H9 (cell line): ENCODE measurements around the gene TIGD3. TPM values are rescaled to one million over a fixed set of nuclear protein-coding genes. Genes with fewer than 3 reads are reported as not detected.

Experiments used
- DNase-seq: peaks from one replicate; pipeline ENCODE4 v3.0.0-alpha.2; 2017
- H2AFZ ChIP-seq: one replicate; pipeline ENCODE4 v1.6.1; 2013; ENCODE audit warnings: mild to moderate bottlenecking, low read length, control low read depth, moderate library complexity
- H2AK5ac ChIP-seq: 2 replicates; pipeline ENCODE4 v1.6.1; 2013; ENCODE audit warnings: low read length, control low read depth, mixed read lengths; ENCODE audit not compliant: insufficient read length
- H2BK120ac ChIP-seq: one replicate; pipeline ENCODE4 v1.6.1; 2013; ENCODE audit warnings: low read depth, mild to moderate bottlenecking, low read length, control low read depth, inconsistent platforms; ENCODE audit not compliant: poor library complexity, severe bottlenecking
- H2BK12ac ChIP-seq: 2 replicates; pipeline ENCODE4 v1.6.1; 2013; ENCODE audit warnings: low read length, control low read depth, mixed read lengths, low read depth; ENCODE audit not compliant: insufficient read length
- H2BK15ac ChIP-seq: 2 replicates; pipeline ENCODE4 v1.6.1; 2013; ENCODE audit warnings: low read depth, low read length, control low read depth
- H2BK20ac ChIP-seq: one replicate; pipeline ENCODE4 v1.6.1; 2013; ENCODE audit warnings: low read depth, mild to moderate bottlenecking, low read length, control low read depth, inconsistent platforms; ENCODE audit not compliant: poor library complexity, severe bottlenecking
- H2BK5ac ChIP-seq: 2 replicates; pipeline ENCODE4 v1.6.1; 2013; ENCODE audit warnings: low read length, control low read depth, mixed read lengths; ENCODE audit not compliant: insufficient read length
- H3K14ac ChIP-seq: 2 replicates; pipeline ENCODE4 v1.6.1; 2013; ENCODE audit warnings: low read length, control low read depth; ENCODE audit not compliant: insufficient read depth
- H3K18ac ChIP-seq: 2 replicates; pipeline ENCODE4 v1.6.1; 2013; ENCODE audit warnings: low read depth, mild to moderate bottlenecking, mixed read lengths, low read length, control low read depth; ENCODE audit not compliant: insufficient read length
- H3K23ac ChIP-seq: 2 replicates; pipeline ENCODE4 v1.6.1; 2013; ENCODE audit warnings: low read length, control low read depth, mixed read lengths, low read depth; ENCODE audit not compliant: insufficient read length
- H3K23me2 ChIP-seq: 2 replicates; pipeline ENCODE4 v1.6.1; 2013; ENCODE audit warnings: low read depth, mild to moderate bottlenecking, mixed read lengths, low read length, control low read depth; ENCODE audit not compliant: insufficient read length, poor library complexity, severe bottlenecking
- H3K27ac ChIP-seq: 2 replicates; pipeline ENCODE4 v1.5.1; 2013; ENCODE audit warnings: low read length, control low read depth, mixed read lengths, low read depth; ENCODE audit not compliant: insufficient read length
- H3K27me3 ChIP-seq: 2 replicates; pipeline ENCODE4 v1.6.1; 2013; ENCODE audit warnings: low read length, control low read depth, inconsistent platforms; ENCODE audit not compliant: insufficient read depth
- H3K4ac ChIP-seq: 2 replicates; pipeline ENCODE4 v1.6.1; 2013; ENCODE audit warnings: low read depth, mild to moderate bottlenecking, control low read depth, inconsistent platforms, low read length, moderate library complexity
- H3K4me1 ChIP-seq: 2 replicates; pipeline ENCODE4 v1.6.1; 2013; ENCODE audit warnings: low read length, control low read depth, inconsistent platforms; ENCODE audit not compliant: insufficient read depth
- H3K4me2 ChIP-seq: 2 replicates; pipeline ENCODE4 v1.6.1; 2013; ENCODE audit warnings: low read length, control low read depth, mixed read lengths; ENCODE audit not compliant: insufficient read length, insufficient read depth
- H3K56ac ChIP-seq: 2 replicates; pipeline ENCODE4 v1.6.1; 2013; ENCODE audit warnings: low read depth, mild to moderate bottlenecking, mixed read lengths, low read length, control low read depth; ENCODE audit not compliant: insufficient read length
- H3K79me1 ChIP-seq: 2 replicates; pipeline ENCODE4 v1.6.1; 2013; ENCODE audit warnings: low read depth, mild to moderate bottlenecking, moderate library complexity, low read length, control low read depth, inconsistent platforms; ENCODE audit not compliant: insufficient read depth, poor library complexity, severe bottlenecking
- H3K79me2 ChIP-seq: 2 replicates; pipeline ENCODE4 v1.6.1; 2013; ENCODE audit warnings: low read length, control low read depth, inconsistent platforms; ENCODE audit not compliant: insufficient read depth
- H3K9ac ChIP-seq: 2 replicates; pipeline ENCODE4 v1.6.1; 2013; ENCODE audit warnings: low read length, control low read depth, mixed read lengths; ENCODE audit not compliant: insufficient read length; ENCODE audit errors: extremely low read depth
- H3K9me3 ChIP-seq: one replicate; pipeline ENCODE4 v1.6.1; 2013; ENCODE audit warnings: low read depth, low read length, inconsistent platforms; ENCODE audit not compliant: control insufficient read depth
- H3T11ph ChIP-seq: one replicate; pipeline ENCODE4 v1.6.1; 2013; ENCODE audit warnings: mild to moderate bottlenecking, low read length, control low read depth, inconsistent platforms
- H4K20me1 ChIP-seq: one replicate; pipeline ENCODE4 v1.6.1; 2013; ENCODE audit not compliant: control insufficient read depth, insufficient read length, insufficient read depth
- H4K5ac ChIP-seq: 2 replicates; pipeline ENCODE4 v1.6.1; 2013; ENCODE audit warnings: low read depth, mild to moderate bottlenecking, mixed read lengths, low read length, control low read depth; ENCODE audit not compliant: insufficient read length
- H4K8ac ChIP-seq: replicated peaks from 2 replicates; pipeline ENCODE4 v1.6.1; 2013; ENCODE audit warnings: low read length, control low read depth, mixed read lengths, low read depth; ENCODE audit not compliant: insufficient read length
- H4K91ac ChIP-seq: 2 replicates; pipeline ENCODE4 v1.6.1; 2013; ENCODE audit warnings: low read depth, mild to moderate bottlenecking, moderate library complexity, mixed read lengths, low read length, control low read depth; ENCODE audit not compliant: insufficient read length
- H3K27ac Mint-ChIP-seq, 3 experiments: 2 replicates in 2 of 3; 3 replicates in 1 of 3; pipeline ENCODE4 v1.8.0; 2020 to 2021; ENCODE audit warnings: mixed read lengths in 3 of 3, mild to moderate bottlenecking in 1 of 3, moderate library complexity in 1 of 3
- H3K27me3 Mint-ChIP-seq: 2 replicates; pipeline ENCODE4 v1.8.0; 2021; ENCODE audit warnings: low read depth, mild to moderate bottlenecking, moderate library complexity, mixed read lengths
- H3K36me3 Mint-ChIP-seq, 3 experiments: 2 replicates in 2 of 3; 3 replicates in 1 of 3; pipeline ENCODE4 v1.8.0; 2020 to 2021; ENCODE audit warnings: low read depth in 3 of 3, mixed read lengths in 3 of 3; ENCODE audit not compliant: insufficient read depth in 1 of 3
- H3K4me1 Mint-ChIP-seq, 2 experiments: 2 replicates each; pipeline ENCODE4 v1.8.0; 2020; ENCODE audit warnings: mixed read lengths in 2 of 2
- H3K4me3 Mint-ChIP-seq, 2 experiments: 2 replicates in 1 of 2; 3 replicates in 1 of 2; pipeline ENCODE4 v1.8.0; 2020 to 2021; ENCODE audit warnings: mild to moderate bottlenecking in 2 of 2, mixed read lengths in 2 of 2, moderate library complexity in 1 of 2
- H3K9me3 Mint-ChIP-seq, 2 experiments: 2 replicates in 1 of 2; 3 replicates in 1 of 2; pipeline ENCODE4 v1.8.0; 2020; ENCODE audit warnings: mild to moderate bottlenecking in 2 of 2, mixed read lengths in 2 of 2, moderate library complexity in 1 of 2
- CTCF ChIP-seq: fragments of 200-600 bp; sonication (generic); conservative IDR thresholded peaks from 3 replicates; pipeline ENCODE4 v1.8.0; 2021; ENCODE audit warnings: antibody characterized with exemption, mild to moderate bottlenecking
- WGBS: extraction: QIAGEN DNeasy Blood & Tissue Kit; methylation state at CpG from one replicate; pipeline ENCODE4 v1.1.7; 2013; ENCODE audit warnings: missing lambda C conversion rate, low lambda C conversion rate, mixed read lengths; ENCODE audit not compliant: insufficient read length; ENCODE audit errors: extremely low coverage; 5-methylcytosine and 5-hydroxymethylcytosine counted together
- total RNA-seq: library from RNA; stranded (reverse); gene quantifications from 2 replicates; pipeline ENCODE4 v1.2.1, GENCODE V29; 2021

Gene TIGD3
- total RNA-seq, 1 experiment from 2014 or later, result 0.66 TPM

GRCh38 chr11:65327021-65327420 lies 27.5 kb upstream of the TIGD3 start:
- no peak overlapping the region for H3K27ac ChIP-seq

More at GRCh38 chr11:65327021-65327420, 27.5 kb upstream of the TIGD3 start:
- Mint-ChIP-seq H3K27ac (no peak overlapping the region), H3K27me3 (peaks cover 4% of the 10 kb centered on the region), H3K36me3 (peaks cover 7 to 8% (median 8%) of the 10 kb centered on the region in 3 experiments), H3K4me3 (no peak overlapping the region; a peak in 1 of 5 replicates), H3K9me3 (no peaks in the 10 kb centered on the region), H3K4me1 (peaks cover 7 to 10% of the 10 kb centered on the region in 2 experiments; a peak in 3 of 4 replicates)
- TF ChIP-seq CTCF, result no peak
- Histone ChIP-seq H2AK5ac (no peak overlapping the region), H3K79me1 (no peaks in the 10 kb centered on the region), H3K23ac (no peak overlapping the region), H3K4me1 (no peaks in the 10 kb centered on the region; the same call in 1 of the 2 replicates), H3K56ac (no peak overlapping the region), H3K14ac (no peak overlapping the region), H4K5ac (no peak overlapping the region), H2BK20ac (no peak overlapping the region), H3K79me2 (no peaks in the 10 kb centered on the region), H3K9me3 (no peaks in the 10 kb centered on the region), H3K27me3 (no peaks in the 10 kb centered on the region), H2AFZ (no peak overlapping the region), H2BK120ac (no peak overlapping the region), H4K8ac (no peak overlapping the region), H3T11ph (no peak overlapping the region), H4K91ac (no peak overlapping the region), H2BK12ac (no peak overlapping the region), H3K23me2 (no peaks in the 10 kb centered on the region), H3K9ac (no peak overlapping the region), H3K4me2 (no peak overlapping the region), H4K20me1 (no peaks in the 10 kb centered on the region), H2BK5ac (no peak overlapping the region), H3K18ac (no peak overlapping the region), H3K4ac (no peak overlapping the region), H2BK15ac (no peak overlapping the region)
- no CpG with 5 or more reads among the region's 8 CpGs for WGBS
- DNase-seq, result no peak
